GM19035 (cell line): Measurements from ENCODE around the gene IL11.

Experiments
- ATAC-seq: cut with Tn5 transposase; IDR thresholded peaks from one replicate; pipeline ENCODE4 v1.9.1; 2021; ENCODE audit not compliant: unreplicated experiment

The IL11 gene

GRCh38 chr19:55353803-55354697 is 16.2 kb downstream of the IL11 start:
- ATAC-seq = no peak

- ATAC-seq = no peak
Measured at GRCh38 chr19:55353356-55353802, 16.9 kb downstream of the IL11 start.

- ATAC-seq = no peak
Measured at GRCh38 chr19:55352549-55353145, 17.6 kb downstream of the IL11 start.

GRCh38 chr19:55352040-55352439 is 18.2 kb downstream of the IL11 start:
- ATAC-seq = no peak

GRCh38 chr19:55350620-55351315 is 19.5 kb downstream of the IL11 start:
- ATAC-seq = no peak

- no peak for ATAC-seq
Measured at GRCh38 chr19:55348317-55349034, 21.8 kb downstream of the IL11 start.

GRCh38 chr19:55347442-55348009 is 22.7 kb downstream of the IL11 start:
- ATAC-seq = no peak

- ATAC-seq = no peak
Measured at GRCh38 chr19:55346725-55347441, 23.4 kb downstream of the IL11 start.

- no peak for ATAC-seq
Measured at GRCh38 chr19:55345818-55346724, 24.2 kb downstream of the IL11 start.

GRCh38 chr19:55345101-55345817 is 25.0 kb downstream of the IL11 start:
- ATAC-seq = no peak

- no peak for ATAC-seq
Measured at GRCh38 chr19:55344444-55344843, 25.8 kb downstream of the IL11 start.

- no peak for ATAC-seq
Measured at GRCh38 chr19:55341595-55342531, 28.4 kb downstream of the IL11 start.

GRCh38 chr19:55341171-55341588 is 29.1 kb downstream of the IL11 start:
- ATAC-seq = no peak

GRCh38 chr19:55340784-55341147 is 29.5 kb downstream of the IL11 start:
- ATAC-seq = no peak

- no peak for ATAC-seq
Measured at GRCh38 chr19:55339889-55340783, 30.1 kb downstream of the IL11 start.

GRCh38 chr19:55339105-55339888 is 31.0 kb downstream of the IL11 start, which contains the start of gene KMT5C:
KMT5C (plus strand) TSS chr19:55339876; CDS start chr19:55341937, 2,061 bp downstream.
- peak; percentile 82 for ATAC-seq
